Skeletal muscle satellite cell (primary cell): Measurements from ENCODE around the gene RHBDF2.

Experiments used
- H3K27me3 ChIP-seq: 2 replicates; pipeline ENCODE4 v1.7.0; 2013; ENCODE audit warnings: low read length; ENCODE audit not compliant: control insufficient read depth, insufficient read depth
- H3K36me3 ChIP-seq: 2 replicates; pipeline ENCODE4 v1.7.0; 2013; ENCODE audit warnings: mild to moderate bottlenecking, control low read depth, low read length; ENCODE audit not compliant: insufficient read depth
- H3K4me1 ChIP-seq: 2 replicates; pipeline ENCODE4 v1.7.0; 2013; ENCODE audit warnings: low read length; ENCODE audit not compliant: control insufficient read depth, insufficient read depth
- H3K4me2 ChIP-seq: 2 replicates; pipeline ENCODE4 v1.7.0; 2013; ENCODE audit warnings: mild to moderate bottlenecking, low read length
- H3K4me3 ChIP-seq: 2 replicates; pipeline ENCODE4 v1.7.0; 2013; ENCODE audit warnings: low read length
- H3K9ac ChIP-seq: 2 replicates; pipeline ENCODE4 v1.7.0; 2013; ENCODE audit warnings: mild to moderate bottlenecking, low read depth, low read length, moderate library complexity
- H3K9me3 ChIP-seq: replicated peaks from 2 replicates; pipeline ENCODE4 v1.7.0; 2013; ENCODE audit warnings: mild to moderate bottlenecking, control low read depth, low read length

RHBDF2 gene

DNA sequence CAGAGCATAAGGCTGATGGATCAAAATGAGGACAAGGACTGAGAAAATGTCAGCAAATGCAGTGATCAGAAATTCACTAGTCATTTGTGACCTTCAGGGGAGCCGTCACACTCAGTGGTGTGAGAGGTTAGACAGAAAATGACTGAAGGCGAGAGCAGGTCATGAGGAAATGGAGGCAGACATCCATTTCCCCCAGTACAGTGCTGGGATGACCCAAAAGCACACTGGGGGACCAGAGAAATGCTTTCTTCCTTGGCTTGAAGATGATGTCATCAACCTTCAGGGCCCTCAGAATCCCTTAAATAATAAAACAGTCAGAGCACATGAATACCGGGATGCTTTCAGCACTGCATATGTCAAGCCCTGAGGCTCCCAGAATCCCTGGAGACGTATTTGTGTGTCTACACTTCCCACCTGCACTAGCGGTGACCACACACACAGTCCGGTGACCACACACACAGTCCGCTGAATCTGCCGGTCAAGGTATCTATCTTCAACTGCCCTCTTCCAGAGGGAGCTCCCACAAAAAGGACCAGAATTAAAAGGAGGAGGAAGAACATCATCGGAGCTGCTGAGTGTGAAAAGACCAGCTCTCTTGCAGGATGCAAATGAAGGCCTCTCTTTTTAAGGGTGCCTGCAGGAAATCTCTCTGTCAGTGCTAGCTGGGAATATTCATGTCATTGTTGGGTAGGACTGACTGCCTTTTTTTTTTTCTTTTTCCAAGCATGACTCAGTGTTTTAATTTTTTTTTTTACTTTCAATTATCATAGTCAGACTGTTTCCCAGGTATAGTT is 56.5 kb downstream of the RHBDF2 start:
- Histone ChIP-seq H3K4me3 (no peak overlapping the region), H3K4me1 (peaks cover 61% of the 10 kb centered on the region), H3K4me2 (peak overlapping the region; percentile 75), H3K9ac (no peak overlapping the region), H3K9me3 (no peaks in the 10 kb centered on the region), H3K36me3 (no peaks in the 10 kb centered on the region), H3K27me3 (no peaks in the 10 kb centered on the region)

DNA sequence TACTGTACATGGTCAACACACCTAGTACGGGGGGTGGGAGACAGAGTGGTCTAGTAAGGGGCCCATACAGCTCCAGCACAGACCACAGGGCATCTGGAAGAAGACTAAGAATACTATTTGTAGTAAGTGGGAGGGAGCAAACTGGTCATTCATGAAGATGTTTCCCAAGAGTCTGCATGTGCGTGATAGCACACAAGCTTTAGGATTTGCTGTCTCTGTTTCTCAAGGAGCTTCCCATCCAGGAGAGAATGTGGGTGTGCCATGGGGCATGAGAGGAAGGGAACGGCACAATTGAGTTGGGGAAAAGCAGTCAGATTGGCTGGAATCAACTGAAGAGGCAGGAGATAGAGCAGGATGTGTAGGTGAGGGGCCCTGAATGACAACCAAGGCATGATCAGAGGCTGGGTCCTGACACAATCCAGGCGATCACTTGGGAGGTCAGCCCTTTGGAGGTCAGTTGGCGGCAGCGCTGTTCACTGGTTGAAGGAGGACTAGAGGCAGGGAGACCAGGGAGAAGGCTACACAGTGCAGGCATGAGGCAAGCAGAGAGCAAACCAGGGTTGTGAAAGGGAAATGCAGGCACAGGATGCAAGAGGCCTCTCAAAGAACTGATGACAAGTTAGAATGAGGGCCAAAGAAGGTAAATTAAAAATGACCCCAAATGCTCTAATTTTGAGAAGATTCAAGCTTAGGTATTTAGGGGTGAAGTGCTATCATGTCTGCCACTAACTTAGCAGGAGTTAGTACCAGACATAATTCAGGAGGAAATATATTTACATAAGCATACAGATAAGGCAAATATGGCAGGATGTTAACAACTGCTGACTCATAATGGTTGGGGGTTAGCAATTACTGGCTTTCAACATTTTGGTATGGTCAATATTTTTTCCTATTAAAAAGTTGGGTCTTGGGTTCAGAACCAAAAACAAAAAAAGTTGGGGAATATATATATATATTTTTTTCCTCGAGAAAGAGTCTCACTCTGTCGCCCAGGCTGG is 58.6 kb downstream of the RHBDF2 start:
- peaks cover 50% of the 10 kb centered on the region for H3K4me1 ChIP-seq
- no peaks in the 10 kb centered on the region for H3K36me3 ChIP-seq
- H3K27me3 ChIP-seq = no peaks in the 10 kb centered on the region
- H3K4me3 ChIP-seq = no peak overlapping the region
- H3K9me3 ChIP-seq = no peaks in the 10 kb centered on the region
- peak overlapping the region; percentile 20 for H3K4me2 ChIP-seq
- H3K9ac ChIP-seq = no peak overlapping the region

GRCh38 chr17:76441686-76442340 is 59.4 kb downstream of the RHBDF2 start:
- no peak overlapping the region for H3K9ac ChIP-seq
- H3K4me2 ChIP-seq = no peak overlapping the region
- H3K27me3 ChIP-seq = no peaks in the 10 kb centered on the region
- H3K9me3 ChIP-seq = no peaks in the 10 kb centered on the region
- no peak overlapping the region for H3K4me3 ChIP-seq
- H3K36me3 ChIP-seq = no peaks in the 10 kb centered on the region
- H3K4me1 ChIP-seq = peaks cover 43% of the 10 kb centered on the region

DNA sequence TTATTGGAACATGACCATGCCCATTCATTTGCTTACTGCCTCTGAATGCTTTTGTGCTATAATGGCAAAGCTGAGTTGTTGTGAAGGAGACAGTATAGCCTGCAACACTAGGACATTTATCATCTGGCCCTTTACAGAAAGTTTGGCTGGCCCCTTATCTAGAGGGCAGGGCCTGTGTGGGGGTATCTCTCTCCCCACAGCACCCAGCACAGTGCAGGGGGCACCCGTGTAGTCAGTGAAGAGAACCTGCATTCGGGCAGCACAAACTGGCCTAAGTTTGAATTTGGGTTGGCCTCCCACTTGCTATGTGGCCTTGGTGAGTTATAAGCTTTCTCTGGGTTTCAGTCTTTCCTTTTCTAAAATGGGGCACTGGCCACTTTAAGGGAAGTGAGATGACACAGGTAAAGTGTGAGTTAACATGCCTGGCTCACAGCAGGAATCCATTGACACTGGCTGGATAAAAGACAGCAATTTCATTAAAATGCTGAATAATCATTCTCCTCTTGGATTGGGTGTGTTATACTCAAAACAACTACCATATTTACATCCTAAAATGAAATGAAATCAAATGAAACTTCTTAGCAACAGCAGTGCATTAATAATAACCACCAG is 60.4 kb downstream of the RHBDF2 start:
- Histone ChIP-seq H3K9me3 (no peaks in the 10 kb centered on the region), H3K4me1 (peaks cover 34% of the 10 kb centered on the region), H3K4me2 (no peak overlapping the region), H3K27me3 (no peaks in the 10 kb centered on the region), H3K4me3 (no peak overlapping the region), H3K9ac (no peak overlapping the region), H3K36me3 (no peaks in the 10 kb centered on the region)

- Histone ChIP-seq H3K4me3 (no peak overlapping the region), H3K4me2 (no peak overlapping the region), H3K27me3 (no peaks in the 10 kb centered on the region), H3K9ac (no peak overlapping the region), H3K36me3 (peaks cover 1% of the 10 kb centered on the region), H3K4me1 (peaks cover 19% of the 10 kb centered on the region), H3K9me3 (no peaks in the 10 kb centered on the region)
Measured at GRCh38 chr17:76439314-76439928, 61.8 kb downstream of the RHBDF2 start.

DNA sequence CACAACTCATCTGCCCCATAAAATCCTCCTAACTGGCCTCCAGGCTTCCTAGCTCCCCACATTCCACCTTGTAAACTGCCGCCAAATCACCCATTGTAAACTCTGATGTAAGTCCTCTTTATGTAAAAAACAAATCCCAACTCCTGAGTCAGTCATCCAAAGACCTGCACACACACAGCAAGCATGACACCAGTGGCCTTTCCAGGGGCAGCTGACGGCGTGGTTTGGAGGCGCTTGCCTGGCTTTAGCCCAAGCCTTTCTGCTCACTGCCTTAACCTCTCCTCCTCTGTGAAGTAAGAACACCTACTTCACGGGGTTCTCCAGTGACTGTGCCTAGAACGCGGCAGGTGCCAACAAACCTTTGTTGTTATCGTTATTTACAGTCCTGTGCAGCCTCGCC is 62.3 kb downstream of the RHBDF2 start:
- Histone ChIP-seq H3K9me3 (no peaks in the 10 kb centered on the region), H3K36me3 (peaks cover 5% of the 10 kb centered on the region), H3K4me3 (no peak overlapping the region), H3K9ac (no peak overlapping the region), H3K4me2 (no peak overlapping the region), H3K4me1 (peaks cover 17% of the 10 kb centered on the region), H3K27me3 (no peaks in the 10 kb centered on the region)

GRCh38 chr17:76437467-76438402 is 63.5 kb downstream of the RHBDF2 start:
- H3K9me3 ChIP-seq = no peaks in the 10 kb centered on the region
- no peak overlapping the region for H3K9ac ChIP-seq
- H3K4me3 ChIP-seq = no peak overlapping the region
- H3K36me3 ChIP-seq = peaks cover 5% of the 10 kb centered on the region
- H3K27me3 ChIP-seq = no peaks in the 10 kb centered on the region
- no peak overlapping the region for H3K4me2 ChIP-seq
- peaks cover 12% of the 10 kb centered on the region for H3K4me1 ChIP-seq

DNA sequence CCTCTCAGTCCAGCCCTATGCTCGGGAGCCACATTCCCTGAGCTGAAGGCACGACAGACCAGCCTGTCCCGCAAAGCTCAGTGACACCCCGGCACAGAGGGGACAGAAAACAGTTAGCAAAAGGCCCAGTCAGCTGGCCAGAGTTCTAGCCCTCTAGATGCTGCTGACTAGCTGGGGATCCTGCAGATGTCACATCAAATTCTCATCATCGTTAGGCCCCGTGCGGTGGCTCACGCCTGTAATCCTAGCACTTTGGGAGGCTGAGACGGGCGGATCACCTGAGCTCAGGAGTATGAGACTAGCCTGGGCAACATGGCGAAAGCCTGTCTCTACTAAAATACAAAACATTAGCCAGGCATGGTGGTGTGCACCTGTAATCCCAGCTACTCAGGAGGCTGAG is 65.5 kb downstream of the RHBDF2 start:
- H3K9me3 ChIP-seq = no peaks in the 10 kb centered on the region
- H3K4me2 ChIP-seq = no peak overlapping the region
- H3K4me3 ChIP-seq = no peak overlapping the region
- H3K9ac ChIP-seq = no peak overlapping the region
- no peaks in the 10 kb centered on the region for H3K27me3 ChIP-seq
- H3K36me3 ChIP-seq = peaks cover 5% of the 10 kb centered on the region
- H3K4me1 ChIP-seq = peaks cover 6% of the 10 kb centered on the region

DNA sequence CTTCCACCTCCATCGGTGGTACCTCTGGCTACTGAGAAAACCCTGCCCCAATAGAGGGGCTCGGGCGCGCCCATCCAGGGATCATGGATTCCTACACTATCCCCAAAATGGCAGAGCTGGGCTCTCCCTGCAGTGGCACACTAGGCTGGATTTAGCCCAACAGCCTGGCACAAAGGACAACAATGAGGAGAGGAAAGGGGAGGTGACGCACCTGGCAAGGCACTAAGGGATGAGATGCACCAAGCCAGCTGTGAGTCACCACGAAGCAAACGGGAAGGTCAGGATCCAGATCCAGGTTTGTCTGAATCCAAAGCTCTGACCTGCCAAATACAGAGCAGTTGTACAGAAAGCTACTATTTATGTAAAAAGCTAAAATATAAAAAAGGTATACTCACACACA is 66.4 kb downstream of the RHBDF2 start:
- Histone ChIP-seq H3K4me1 (peaks cover 6% of the 10 kb centered on the region), H3K4me2 (no peak overlapping the region), H3K27me3 (no peaks in the 10 kb centered on the region), H3K4me3 (no peak overlapping the region), H3K36me3 (peaks cover 5% of the 10 kb centered on the region), H3K9ac (no peak overlapping the region), H3K9me3 (no peaks in the 10 kb centered on the region)

- Histone ChIP-seq H3K4me2 (no peak overlapping the region), H3K4me3 (no peak overlapping the region), H3K36me3 (peaks cover 5% of the 10 kb centered on the region), H3K9me3 (no peaks in the 10 kb centered on the region), H3K4me1 (peaks cover 6% of the 10 kb centered on the region), H3K27me3 (no peaks in the 10 kb centered on the region), H3K9ac (no peak overlapping the region)
Measured at GRCh38 chr17:76433693-76434092, 67.5 kb downstream of the RHBDF2 start.
